GM12874 (cell line): ENCODE results near the gene COL25A1.

ENCODE experiments used
- CTCF ChIP-seq: IDR thresholded peaks from 2 replicates; pipeline ENCODE4 v1.5.1; 2011; ENCODE audit warnings: low read depth, mild to moderate bottlenecking, control low read depth, low read length, moderate library complexity; ENCODE audit not compliant: insufficient read depth

Gene COL25A1

GRCh38 chr4:108922191-108922590, 380.3 kb downstream of the COL25A1 start:
- no peak for TF ChIP-seq CTCF

GRCh38 chr4:108920395-108921087, 381.9 kb downstream of the COL25A1 start:
- no peak for TF ChIP-seq CTCF

GRCh38 chr4:108919226-108919893, 383.1 kb downstream of the COL25A1 start:
- no peak for TF ChIP-seq CTCF

- TF ChIP-seq CTCF, result no peak
Observed at GRCh38 chr4:108917255-108917654, 385.2 kb downstream of the COL25A1 start.

- TF ChIP-seq CTCF, result no peak
Observed at GRCh38 chr4:108916638-108917037, 385.8 kb downstream of the COL25A1 start.

GRCh38 chr4:108906866-108907367, 395.5 kb downstream of the COL25A1 start:
- no peak for TF ChIP-seq CTCF

- TF ChIP-seq CTCF, result no peak
Observed at GRCh38 chr4:108906006-108906405, 396.5 kb downstream of the COL25A1 start.
